ENCODE results near the gene DGKD.

- TF ChIP-seq POLR2AphosphoS5 (IDR thresholded peaks at IDR 0.05): no peak
- TF ChIP-seq CTCF (IDR thresholded peaks at IDR 0.05): no peak
- no peak for TF ChIP-seq POLR2A (IDR thresholded peaks at IDR 0.05)
- TF ChIP-seq EP300 (IDR thresholded peaks at IDR 0.05): no peak
Measured at GRCh38 chr2:233486357-233486756, 132.1 kb downstream of the DGKD start.

Data from suprapubic skin (tissue), 4 donors.